GM04504 (cell line): ENCODE measurements around the gene CCNG2.
"Not testable (repeated sequence)": the region's sequence is repeated elsewhere in the genome, so short reads cannot be mapped to it uniquely, and the experiment has no call there.

ENCODE experiments used
- DNase-seq: peaks from one replicate; pipeline ENCODE4 v3.0.0-alpha.2; 2012; ENCODE audit warnings: low read depth

The CCNG2 gene

GRCh38 chr4:77156912-77157858, at the start of gene CCNG2:
TSS of gene CCNG2 (plus strand) at chr4:77157207. CDS start at chr4:77158533, 1,326 bp downstream.
- DNase-seq: no peak

- DNase-seq: no peak
These were observed 46.3 kb upstream of the CCNG2 start for GRCh38 chr4:77110730-77111129.

- DNase-seq: no peak
These were observed 43.9 kb upstream of the CCNG2 start for GRCh38 chr4:77113069-77113468.

- no peak for DNase-seq
These were observed 39.3 kb upstream of the CCNG2 start for GRCh38 chr4:77117721-77118120.

- no peak for DNase-seq
These were observed 36.0 kb upstream of the CCNG2 start for GRCh38 chr4:77120886-77121508.

GRCh38 chr4:77121736-77122240, 35.2 kb upstream of the CCNG2 start:
- no peak for DNase-seq

GRCh38 chr4:77122656-77123055, 34.4 kb upstream of the CCNG2 start:
- no peak for DNase-seq

GRCh38 chr4:77123411-77123810, 33.6 kb upstream of the CCNG2 start:
- DNase-seq: no peak

GRCh38 chr4:77124576-77124975, 32.4 kb upstream of the CCNG2 start:
- DNase-seq: no peak

- DNase-seq: no peak
These were observed 31.0 kb upstream of the CCNG2 start for GRCh38 chr4:77125961-77126360.

GRCh38 chr4:77126809-77127208, 30.2 kb upstream of the CCNG2 start:
- no peak for DNase-seq

GRCh38 chr4:77127215-77127614, 29.8 kb upstream of the CCNG2 start:
- DNase-seq: no peak

GRCh38 chr4:77127837-77128621, 29.0 kb upstream of the CCNG2 start:
- no peak for DNase-seq

- DNase-seq: no peak
These were observed 24.2 kb upstream of the CCNG2 start for GRCh38 chr4:77132652-77133312.

GRCh38 chr4:77137448-77137847, 19.6 kb upstream of the CCNG2 start:
- not testable (repeated sequence) for DNase-seq

- DNase-seq: no peak
These were observed 14.9 kb upstream of the CCNG2 start for GRCh38 chr4:77141964-77142645.

- no peak for DNase-seq
These were observed 14.4 kb upstream of the CCNG2 start for GRCh38 chr4:77142646-77143028.

- DNase-seq: no peak
These were observed 13.9 kb upstream of the CCNG2 start for GRCh38 chr4:77143091-77143490.

- no peak for DNase-seq
These were observed 11.2 kb upstream of the CCNG2 start for GRCh38 chr4:77145842-77146185.

GRCh38 chr4:77146186-77147078, 10.6 kb upstream of the CCNG2 start:
- DNase-seq: peak; percentile 44
